NCI-H345 treated with DMSO at 0.1 percent for 48 hours (cell line): ENCODE data around the gene PGGHG.

Experiments
- DNase-seq: peaks from one replicate; lab custom pipeline; 2025; ENCODE audit not compliant: unreplicated experiment; lab: John Stamatoyannopoulos, UW

The PGGHG gene

GRCh38 chr11:269146-269890 is 19.6 kb upstream of the PGGHG start:
- DNase-seq, result no peak

- DNase-seq, result no peak
Measured at GRCh38 chr11:270451-271318, 18.2 kb upstream of the PGGHG start.

DNA sequence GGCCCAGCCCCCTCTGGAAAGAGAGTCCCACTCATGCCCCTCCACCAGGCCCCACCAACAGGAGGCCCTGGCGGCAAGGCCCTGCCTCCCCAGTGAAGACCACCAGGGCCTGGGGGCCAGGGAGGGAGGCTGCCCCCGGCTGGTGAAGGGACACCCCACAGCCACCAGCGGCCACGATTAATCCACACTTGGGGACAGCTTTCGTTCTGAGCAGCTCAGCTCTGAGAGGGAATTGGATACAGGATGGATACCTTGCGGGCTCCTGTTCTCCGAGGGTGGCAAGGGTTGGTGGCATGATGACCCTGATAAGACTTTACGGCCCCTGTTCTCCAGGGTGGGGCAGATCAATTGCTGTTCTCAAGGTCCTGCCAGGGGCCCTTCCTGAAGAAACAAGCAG is 17.6 kb upstream of the PGGHG start:
- DNase-seq, result no peak

DNA sequence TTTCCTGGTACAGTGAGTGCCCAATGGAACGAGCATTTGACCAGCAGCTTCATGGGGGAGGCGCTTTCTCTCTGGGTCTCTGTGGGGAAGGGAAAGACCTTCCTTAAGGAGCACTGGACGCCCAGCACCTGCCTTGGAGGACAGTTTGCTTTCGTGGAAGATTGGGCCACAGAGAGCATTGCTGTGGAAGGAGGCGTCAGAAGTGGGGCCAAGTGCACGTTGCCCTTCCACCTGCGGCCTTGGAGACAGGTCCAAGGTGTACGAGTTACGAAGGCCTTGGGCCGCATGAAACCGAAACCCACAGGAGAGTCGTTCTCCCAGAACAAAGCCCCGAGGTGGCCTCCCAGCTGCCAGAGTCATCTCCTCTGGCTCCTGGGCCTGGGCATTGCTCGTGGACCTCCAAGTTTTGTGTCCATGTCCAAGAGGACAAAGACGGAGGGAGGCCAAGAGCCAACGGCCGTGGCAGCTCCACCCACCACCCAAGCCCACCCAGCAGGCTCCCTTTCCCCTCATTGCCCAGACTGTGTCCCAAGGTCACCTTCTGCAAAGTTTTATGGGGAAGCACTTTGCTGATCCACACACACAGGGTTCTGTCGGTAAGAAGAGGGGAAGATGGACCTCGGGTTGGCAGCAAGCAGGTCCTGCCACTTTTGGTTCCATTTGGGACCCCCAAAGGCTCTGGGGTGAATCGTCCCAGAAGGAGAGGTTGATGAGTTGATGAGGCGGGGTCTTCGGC is 16.6 kb upstream of the PGGHG start:
- DNase-seq, result no peak

DNA sequence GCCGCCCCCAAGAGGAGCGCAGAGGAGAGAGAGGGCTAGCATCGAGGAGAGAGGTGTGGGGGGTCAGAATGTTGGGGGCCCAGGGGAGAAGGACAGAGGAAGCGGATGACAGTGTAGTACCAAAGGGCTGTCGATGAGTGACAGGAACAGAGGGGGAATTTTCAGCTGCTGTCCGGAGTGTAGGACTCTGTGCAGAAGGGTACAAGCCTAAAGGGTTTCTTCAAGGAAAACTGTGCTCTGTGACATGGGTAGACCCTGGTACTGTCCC is 16.1 kb upstream of the PGGHG start:
- DNase-seq, result no peak

DNA sequence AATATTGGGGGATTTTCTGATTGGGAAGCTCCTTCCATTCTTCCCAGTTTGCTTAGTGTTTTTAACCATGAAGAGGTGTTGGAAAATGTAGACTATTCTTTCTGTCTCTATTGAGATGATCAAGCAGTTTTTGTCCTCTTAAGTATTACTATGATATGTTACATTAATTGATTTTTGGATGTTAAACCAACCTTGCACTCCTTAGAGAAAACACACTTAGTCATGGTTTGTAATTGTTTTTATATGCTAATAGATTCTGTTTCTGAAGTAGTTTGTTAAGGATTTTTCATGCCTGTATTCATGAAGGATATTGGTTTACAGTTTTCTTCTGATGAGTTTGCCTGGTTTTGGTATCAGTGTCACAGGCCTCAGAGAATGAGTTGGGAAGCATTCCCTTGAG is 12.7 kb upstream of the PGGHG start:
- no peak for DNase-seq

- DNase-seq, result no peak
Measured at GRCh38 chr11:278001-278951, 10.7 kb upstream of the PGGHG start, which contains the start of gene NLRP6. Gene NLRP6, plus strand, starts transcription at chr11:278407. Its CDS starts 163 bp downstream, at chr11:278570.

- no peak for DNase-seq
Measured at GRCh38 chr11:279040-279965, 9.6 kb upstream of the PGGHG start.

DNA sequence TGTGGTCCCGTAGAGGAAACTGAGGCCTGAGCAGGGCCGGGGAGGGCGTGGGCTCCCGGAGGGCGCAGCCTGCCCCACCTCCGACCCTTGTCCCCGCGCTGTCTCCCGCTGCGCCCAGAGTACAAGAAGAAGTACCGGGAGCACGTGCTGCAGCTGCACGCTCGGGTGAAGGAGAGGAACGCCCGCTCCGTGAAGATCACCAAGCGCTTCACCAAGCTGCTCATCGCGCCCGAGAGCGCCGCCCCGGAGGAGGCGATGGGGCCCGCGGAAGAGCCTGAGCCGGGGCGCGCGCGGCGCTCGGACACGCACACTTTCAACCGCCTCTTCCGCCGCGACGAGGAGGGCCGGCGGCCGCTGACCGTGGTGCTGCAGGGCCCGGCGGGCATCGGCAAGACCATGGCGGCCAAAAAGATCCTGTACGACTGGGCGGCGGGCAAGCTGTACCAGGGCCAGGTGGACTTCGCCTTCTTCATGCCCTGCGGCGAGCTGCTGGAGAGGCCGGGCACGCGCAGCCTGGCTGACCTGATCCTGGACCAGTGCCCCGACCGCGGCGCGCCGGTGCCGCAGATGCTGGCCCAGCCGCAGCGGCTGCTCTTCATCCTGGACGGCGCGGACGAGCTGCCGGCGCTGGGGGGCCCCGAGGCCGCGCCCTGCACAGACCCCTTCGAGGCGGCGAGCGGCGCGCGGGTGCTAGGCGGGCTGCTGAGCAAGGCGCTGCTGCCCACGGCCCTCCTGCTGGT is 8.8 kb upstream of the PGGHG start:
- DNase-seq, result no peak

DNA sequence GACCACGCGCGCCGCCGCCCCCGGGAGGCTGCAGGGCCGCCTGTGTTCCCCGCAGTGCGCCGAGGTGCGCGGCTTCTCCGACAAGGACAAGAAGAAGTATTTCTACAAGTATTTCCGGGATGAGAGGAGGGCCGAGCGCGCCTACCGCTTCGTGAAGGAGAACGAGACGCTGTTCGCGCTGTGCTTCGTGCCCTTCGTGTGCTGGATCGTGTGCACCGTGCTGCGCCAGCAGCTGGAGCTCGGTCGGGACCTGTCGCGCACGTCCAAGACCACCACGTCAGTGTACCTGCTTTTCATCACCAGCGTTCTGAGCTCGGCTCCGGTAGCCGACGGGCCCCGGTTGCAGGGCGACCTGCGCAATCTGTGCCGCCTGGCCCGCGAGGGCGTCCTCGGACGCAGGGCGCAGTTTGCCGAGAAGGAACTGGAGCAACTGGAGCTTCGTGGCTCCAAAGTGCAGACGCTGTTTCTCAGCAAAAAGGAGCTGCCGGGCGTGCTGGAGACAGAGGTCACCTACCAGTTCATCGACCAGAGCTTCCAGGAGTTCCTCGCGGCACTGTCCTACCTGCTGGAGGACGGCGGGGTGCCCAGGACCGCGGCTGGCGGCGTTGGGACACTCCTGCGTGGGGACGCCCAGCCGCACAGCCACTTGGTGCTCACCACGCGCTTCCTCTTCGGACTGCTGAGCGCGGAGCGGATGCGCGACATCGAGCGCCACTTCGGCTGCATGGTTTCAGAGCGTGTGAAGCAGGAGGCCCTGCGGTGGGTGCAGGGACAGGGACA is 8.0 kb upstream of the PGGHG start:
- DNase-seq, result no peak

- no peak for DNase-seq
Measured at GRCh38 chr11:281486-282161, 7.3 kb upstream of the PGGHG start.

DNA sequence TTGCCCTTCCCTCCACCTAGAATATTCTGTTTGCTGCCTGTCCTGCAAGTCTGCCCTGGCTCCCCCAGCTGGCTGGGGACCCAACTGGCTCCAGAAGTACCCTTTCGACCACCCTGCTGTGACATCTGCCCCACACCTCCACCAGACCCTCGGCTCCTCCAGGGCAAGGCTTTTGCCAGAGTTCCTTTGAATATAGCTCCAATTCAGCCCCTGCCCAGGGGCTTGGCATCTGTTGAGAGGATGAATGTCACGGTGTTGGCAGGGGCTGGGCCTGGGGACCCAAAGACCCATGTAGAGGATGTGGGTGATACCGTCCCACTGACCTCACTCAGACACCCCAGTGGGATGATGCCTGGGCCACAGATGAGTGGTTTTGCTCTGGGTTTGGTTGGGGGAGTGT is 6.8 kb upstream of the PGGHG start:
- DNase-seq, result no peak

GRCh38 chr11:282630-283360 is 6.1 kb upstream of the PGGHG start:
- no peak for DNase-seq

DNA sequence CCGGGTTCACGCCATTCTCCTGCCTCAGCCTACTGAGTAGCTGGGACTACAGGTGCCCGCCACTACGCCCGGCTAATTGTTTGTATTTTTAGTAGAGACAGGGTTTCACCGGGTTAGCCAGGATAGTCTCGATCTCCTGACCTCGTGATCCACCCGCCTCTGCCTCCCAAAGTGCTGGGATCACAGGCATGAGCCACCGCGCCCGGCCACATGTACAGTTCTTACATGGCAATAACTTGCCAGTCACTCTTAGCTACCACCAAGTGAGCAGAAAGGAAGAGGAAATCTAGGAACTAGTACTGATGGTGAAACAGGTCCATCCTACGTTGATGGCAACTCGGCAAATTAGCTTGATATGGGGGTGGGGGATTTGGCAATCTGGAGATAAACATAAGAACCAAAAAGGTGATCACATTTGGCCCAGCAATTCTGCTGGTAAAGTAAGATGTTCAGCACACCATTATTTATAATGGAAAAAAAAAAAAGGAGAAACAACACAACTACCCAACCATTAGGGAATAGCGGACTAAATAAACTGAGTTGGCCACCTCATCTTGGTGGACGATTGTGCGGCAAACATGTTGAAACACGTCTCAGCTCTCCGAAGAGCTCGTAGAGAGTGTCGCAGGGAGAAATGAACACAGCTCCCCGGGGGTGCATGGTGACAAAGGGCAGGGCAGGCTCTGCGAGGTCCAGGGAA is 5.4 kb upstream of the PGGHG start:
- DNase-seq, result no peak

- no peak for DNase-seq
Measured at GRCh38 chr11:284105-285020, 4.6 kb upstream of the PGGHG start.
